Spinal cord (tissue), 10 donors: ENCODE data around the gene SPDYE16. TPM values are rescaled to one million over a fixed set of nuclear protein-coding genes. Genes with fewer than 3 reads are reported as not detected.
"Not testable (repeated sequence)": the region's sequence is repeated elsewhere in the genome, so short reads cannot be mapped to it uniquely, and the experiment has no call there.

Experiments used
- DNase-seq, 6 donors: peaks; one replicate each; pipeline versions ENCODE4 v3.0.0 to v3.0.0-alpha.2; 2013 to 2015; ENCODE audit warnings: low spot score in 6 of 6, low read depth in 4 of 6
- H3K27ac ChIP-seq: one replicate; pipeline ENCODE4 v1.5.1; 2013; ENCODE audit warnings: low read depth, low read length, control low read depth
- H3K27me3 ChIP-seq: one replicate; pipeline ENCODE4 v1.6.1; 2013; ENCODE audit warnings: low read length; ENCODE audit not compliant: control insufficient read depth, insufficient read depth
- H3K36me3 ChIP-seq: one replicate; pipeline ENCODE4 v1.6.1; 2013; ENCODE audit warnings: low read length; ENCODE audit not compliant: control insufficient read depth, insufficient read depth
- H3K4me1 ChIP-seq: one replicate; pipeline ENCODE4 v1.6.1; 2013; ENCODE audit warnings: low read length; ENCODE audit not compliant: control insufficient read depth, insufficient read depth
- H3K4me3 ChIP-seq: one replicate; pipeline ENCODE4 v1.5.1; 2013; ENCODE audit warnings: low read depth, low read length, control low read depth
- H3K9me3 ChIP-seq: one replicate; pipeline ENCODE4 v1.6.1; 2013; ENCODE audit warnings: low read length; ENCODE audit not compliant: control insufficient read depth, insufficient read depth
- WGBS: methylation state at CpG from one replicate; pipeline ENCODE4 v1.1.5; 2013; ENCODE audit warnings: missing lambda C conversion rate; ENCODE audit not compliant: insufficient coverage; 5-methylcytosine and 5-hydroxymethylcytosine counted together
- polyA plus RNA-seq, 2 donors: library from polyadenylated mRNA; unstranded; fragments of 120-200 nt; gene quantifications; one replicate each; pipeline ENCODE4 v1.2.1, GENCODE V29; 2013; ENCODE audit not compliant: insufficient read length in 2 of 2
- total RNA-seq, 2 donors: library from RNA; depleted of rRNA in 1 of 2; stranded (reverse); fragments of 120-200 nt in 1 of 2; fragments of >200 nt in 1 of 2; gene quantifications; one replicate each; pipeline versions ENCODE4 v1.2.3 to v1.2.4, GENCODE V29; 2013 to 2014
- donor health status: healthy.

Gene SPDYE16
- total and polyA plus RNA-seq, 4 donors = 0.28 to 8.1 (median 1.5) TPM; not detected in 1

DNA sequence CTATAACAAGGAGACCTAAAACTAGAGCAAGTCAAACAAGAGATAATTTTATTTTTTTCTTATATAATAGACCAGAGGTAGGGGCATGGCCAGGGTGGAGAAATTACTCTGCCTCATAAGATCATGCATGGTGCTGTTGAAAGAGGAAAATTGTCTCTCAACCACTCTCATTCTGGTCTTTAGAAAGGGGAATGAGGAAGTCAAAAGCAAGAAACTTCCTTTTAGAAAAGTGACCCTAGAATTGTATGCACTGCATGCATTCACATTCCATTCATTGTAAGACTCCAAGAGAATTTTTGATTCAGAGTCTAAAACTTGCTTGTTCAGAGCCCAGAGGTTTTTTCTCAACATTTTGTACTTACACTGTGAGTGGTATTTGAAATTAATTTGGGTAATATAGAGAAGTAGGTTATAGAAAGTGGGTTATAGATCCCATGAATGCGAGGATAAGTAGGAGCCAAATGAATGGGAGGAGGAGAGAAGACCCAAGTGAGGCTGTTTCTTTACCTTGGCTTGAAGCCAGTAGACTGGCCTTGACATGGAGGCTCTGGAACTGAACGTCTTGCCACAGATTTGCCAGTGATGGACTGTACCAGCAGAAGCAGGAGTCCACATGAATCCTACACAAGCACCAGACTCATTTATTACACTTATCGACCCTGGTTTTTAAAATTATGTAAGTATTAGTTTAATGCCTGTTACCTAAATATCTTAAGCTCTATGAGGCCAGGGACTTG, 33.0 kb upstream of the SPDYE16 start:
- DNase-seq = peak in 1 of 6 donors; percentile 11
- H3K36me3 ChIP-seq, H3K27ac ChIP-seq, H3K4me3 ChIP-seq, H3K4me1 ChIP-seq, H3K9me3 ChIP-seq, H3K27me3 ChIP-seq: not testable (repeated sequence)
- WGBS = 37% methylated on average over 2 of the region's 3 CpGs

DNA sequence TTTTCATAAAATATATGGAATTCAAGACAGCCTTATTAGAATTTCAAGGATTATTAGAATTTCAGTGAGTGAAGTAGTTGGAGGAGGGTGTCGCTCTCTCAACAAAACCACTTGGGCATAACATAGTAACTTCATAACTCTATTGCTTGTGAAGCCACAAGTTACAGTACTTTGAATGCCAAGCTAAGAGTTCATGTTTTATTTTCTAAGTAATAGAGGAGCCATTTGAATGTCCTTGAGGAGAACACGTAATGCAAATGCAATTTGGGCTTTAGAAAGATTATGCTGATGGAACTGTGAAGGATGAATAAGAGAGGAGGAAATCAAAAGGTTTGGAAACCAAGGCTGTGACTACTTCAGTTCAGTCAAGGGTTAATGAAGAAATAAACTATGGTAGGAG, 32.3 kb upstream of the SPDYE16 start:
- not testable (repeated sequence) for H3K4me1 ChIP-seq, DNase-seq, H3K4me3 ChIP-seq, H3K9me3 ChIP-seq, H3K27me3 ChIP-seq, H3K27ac ChIP-seq, H3K36me3 ChIP-seq
- WGBS = no CpG with 5 or more reads among the region's 2 CpGs

DNA sequence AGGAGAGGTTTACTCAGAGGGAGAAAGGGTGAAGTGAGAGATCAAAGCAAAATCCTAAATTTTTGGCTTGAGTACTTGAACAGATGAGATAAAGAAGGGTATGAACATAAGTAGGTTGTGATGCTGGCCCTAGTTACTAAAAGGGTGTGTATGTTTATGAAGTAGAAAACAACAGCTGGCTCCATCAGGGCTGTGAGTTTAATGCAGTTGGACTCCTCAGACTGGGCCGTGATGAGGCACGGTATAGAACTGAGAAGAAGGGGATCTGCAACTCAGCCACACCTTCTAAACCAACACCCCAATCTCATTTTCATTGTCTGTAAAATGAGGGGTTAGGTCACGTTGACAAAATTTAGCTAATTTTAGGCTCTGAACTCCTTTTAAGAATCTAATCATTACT, 29.2 kb upstream of the SPDYE16 start:
- H3K27me3 ChIP-seq, H3K36me3 ChIP-seq, H3K9me3 ChIP-seq, H3K4me3 ChIP-seq, H3K27ac ChIP-seq, H3K4me1 ChIP-seq, DNase-seq: not testable (repeated sequence)
- WGBS = no CpG with 5 or more reads among the region's 3 CpGs

DNA sequence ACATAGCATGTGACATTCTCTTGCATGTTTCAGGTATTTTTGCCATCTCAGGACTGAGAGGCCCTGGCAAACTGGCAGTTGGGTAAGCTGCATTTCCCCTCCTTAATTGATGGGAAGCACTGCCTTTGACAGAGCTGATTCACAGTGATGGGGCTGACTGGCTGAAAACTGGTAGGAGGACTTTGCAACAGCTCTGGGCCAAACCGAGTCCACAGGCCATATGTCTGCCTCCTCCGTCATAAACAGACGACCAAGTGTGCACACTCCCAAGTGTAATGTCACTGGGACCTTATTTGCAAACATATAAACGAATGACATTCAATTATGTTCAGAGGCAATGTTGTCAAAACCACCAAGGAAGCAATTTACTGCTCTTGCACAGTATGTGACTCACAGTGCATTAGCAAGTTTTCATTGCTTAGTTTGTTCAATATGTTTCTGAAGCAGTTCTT, 27.3 kb upstream of the SPDYE16 start:
- 67% methylated on average over 2 of the region's 4 CpGs for WGBS
- H3K9me3 ChIP-seq, H3K4me1 ChIP-seq, H3K27ac ChIP-seq, H3K36me3 ChIP-seq, H3K4me3 ChIP-seq, H3K27me3 ChIP-seq: not testable (repeated sequence)
- peak in 2 of 6 donors; percentile 13 to 52 for DNase-seq

DNA sequence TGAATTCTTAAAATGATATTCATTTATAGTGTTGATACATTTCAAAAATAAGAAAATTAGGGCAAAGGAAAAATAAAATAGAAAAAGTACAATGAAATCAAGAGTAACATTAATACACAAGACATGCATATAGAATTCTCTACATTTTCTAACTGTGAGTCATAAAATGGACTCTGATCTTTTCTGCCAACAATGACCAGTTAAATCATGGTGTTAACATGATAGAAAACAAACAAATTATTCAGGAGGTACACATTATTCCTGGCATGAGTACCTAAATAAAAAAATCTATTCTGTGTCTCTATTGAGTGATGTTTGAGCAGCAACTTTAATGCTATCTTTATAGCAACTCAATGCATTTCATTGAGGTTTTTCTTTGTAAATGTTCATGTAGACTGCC, 25.6 kb upstream of the SPDYE16 start:
- H3K27ac ChIP-seq, H3K4me1 ChIP-seq, H3K36me3 ChIP-seq, H3K4me3 ChIP-seq, H3K9me3 ChIP-seq, DNase-seq, H3K27me3 ChIP-seq: not testable (repeated sequence)

- not testable (repeated sequence) for H3K4me3 ChIP-seq, H3K36me3 ChIP-seq, H3K27ac ChIP-seq, H3K27me3 ChIP-seq, H3K9me3 ChIP-seq, DNase-seq, H3K4me1 ChIP-seq
Measured at GRCh38 chr7:76567753-76568152, 24.7 kb upstream of the SPDYE16 start.

- not testable (repeated sequence) for H3K9me3 ChIP-seq, DNase-seq
Measured at GRCh38 chr7:76567311-76567710, 24.2 kb upstream of the SPDYE16 start.

DNA sequence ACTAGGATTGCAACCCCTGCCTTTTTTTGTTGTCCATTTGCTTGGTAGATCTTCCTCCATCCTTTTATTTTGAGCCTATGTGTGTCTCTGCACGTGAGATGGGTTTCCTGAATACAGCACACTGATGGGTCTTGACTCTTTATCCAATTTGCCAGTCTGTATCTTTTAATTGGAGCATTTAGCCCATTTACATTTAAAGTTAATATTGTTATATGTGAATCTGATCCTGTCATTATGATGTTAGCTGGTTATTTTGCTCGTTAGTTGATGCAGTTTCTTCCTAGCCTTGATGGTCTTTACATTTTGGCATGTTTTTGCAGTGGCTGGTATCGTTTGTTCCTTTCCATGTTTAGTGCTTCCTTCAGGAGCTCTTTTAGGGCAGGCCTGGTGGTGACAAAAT, 21.9 kb upstream of the SPDYE16 start:
- H3K9me3 ChIP-seq, DNase-seq, H3K36me3 ChIP-seq, H3K4me3 ChIP-seq, H3K27me3 ChIP-seq, H3K4me1 ChIP-seq, H3K27ac ChIP-seq: not testable (repeated sequence)
- no CpG with 5 or more reads among the region's 3 CpGs for WGBS

More at GRCh38 chr7:76567311-76567710, 24.2 kb upstream of the SPDYE16 start:
- H3K27me3 ChIP-seq, H3K36me3 ChIP-seq, H3K27ac ChIP-seq, H3K4me1 ChIP-seq, H3K4me3 ChIP-seq: not testable (repeated sequence)
- no CpG with 5 or more reads among the region's 4 CpGs for whole genome bisulfite sequencing

DNA sequence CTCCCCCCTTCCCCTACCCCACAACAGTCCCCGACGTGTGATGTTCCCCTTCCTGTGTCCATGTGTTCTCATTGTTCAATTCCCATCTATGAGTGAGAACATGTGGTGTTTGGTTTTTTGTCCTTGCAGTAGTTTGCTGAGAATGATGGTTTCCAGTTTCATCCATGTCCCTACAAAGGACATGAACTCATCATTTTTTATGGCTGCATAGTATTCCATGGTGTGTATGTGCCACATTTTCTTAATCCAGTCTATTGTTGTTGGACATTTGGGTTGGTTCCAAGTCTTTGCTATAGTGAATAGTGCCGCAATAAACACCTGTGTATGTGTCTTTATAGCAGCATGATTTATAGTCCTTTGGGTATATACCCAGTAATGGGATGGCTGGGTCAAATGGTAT, 18.2 kb upstream of the SPDYE16 start:
- not testable (repeated sequence) for H3K4me3 ChIP-seq, H3K9me3 ChIP-seq, H3K4me1 ChIP-seq, H3K27ac ChIP-seq, H3K36me3 ChIP-seq, H3K27me3 ChIP-seq, DNase-seq
- WGBS = no CpG with 5 or more reads among the region's 3 CpGs

- H3K4me1 ChIP-seq, H3K27ac ChIP-seq, H3K9me3 ChIP-seq, DNase-seq, H3K27me3 ChIP-seq, H3K36me3 ChIP-seq, H3K4me3 ChIP-seq: not testable (repeated sequence)
- WGBS = no CpG with 5 or more reads among the region's 4 CpGs
Measured at GRCh38 chr7:76560157-76560556, 17.1 kb upstream of the SPDYE16 start.
